ENCODE measurements around the gene AOC1.

AOC1 gene

GRCh38 chr7:150851492-150852370, 586 bp upstream of the AOC1 start:
- Histone ChIP-seq H3K9me3 (ENCODE audit: control insufficient read depth, low read length) (no peaks in the 10 kb centered on the region), H3K36me3 (ENCODE audit: control insufficient read depth, insufficient read depth, low read length, severe bottlenecking) (no peaks in the 10 kb centered on the region), H3K9ac (ENCODE audit: low read length) (no peak overlapping the region), H3K4me3 (ENCODE audit: low read length) (no peak overlapping the region), H3K27me3 (replicated peaks; ENCODE audit: control insufficient read depth, insufficient read depth, low read length) (peaks cover 29% of the 10 kb centered on the region), H3K4me1 (ENCODE audit: control insufficient read depth, insufficient read depth, low read length) (no peaks in the 10 kb centered on the region)
- DNase-seq (ENCODE audit: low read depth), result no peak

- no peaks in the 10 kb centered on the region for H3K36me3 ChIP-seq (ENCODE audit: control insufficient read depth, insufficient read depth, low read length, severe bottlenecking)
- peaks cover 34% of the 10 kb centered on the region for H3K27me3 ChIP-seq (replicated peaks; ENCODE audit: control insufficient read depth, insufficient read depth, low read length)
- DNase-seq (ENCODE audit: low read depth), result no peak
- H3K9me3 ChIP-seq (ENCODE audit: control insufficient read depth, low read length), result no peaks in the 10 kb centered on the region
- H3K9ac ChIP-seq (ENCODE audit: low read length), result no peak overlapping the region
- no peaks in the 10 kb centered on the region for H3K4me1 ChIP-seq (ENCODE audit: control insufficient read depth, insufficient read depth, low read length)
- H3K4me3 ChIP-seq (ENCODE audit: low read length), result no peak overlapping the region
Measured at GRCh38 chr7:150854066-150855000, 2.0 kb downstream of the AOC1 start.

- DNase-seq (ENCODE audit: low read depth), result no peak
- Histone ChIP-seq H3K4me1 (ENCODE audit: control insufficient read depth, insufficient read depth, low read length) (no peaks in the 10 kb centered on the region), H3K9me3 (ENCODE audit: control insufficient read depth, low read length) (no peaks in the 10 kb centered on the region), H3K4me3 (ENCODE audit: low read length) (no peak overlapping the region), H3K27me3 (replicated peaks; ENCODE audit: control insufficient read depth, insufficient read depth, low read length) (peaks cover 34% of the 10 kb centered on the region), H3K9ac (ENCODE audit: low read length) (no peak overlapping the region), H3K36me3 (ENCODE audit: control insufficient read depth, insufficient read depth, low read length, severe bottlenecking) (no peaks in the 10 kb centered on the region)
Measured at GRCh38 chr7:150855046-150855445, 2.7 kb downstream of the AOC1 start.

GRCh38 chr7:150855476-150856302, 3.4 kb downstream of the AOC1 start:
- Histone ChIP-seq H3K27me3 (replicated peaks; ENCODE audit: control insufficient read depth, insufficient read depth, low read length) (peaks cover 34% of the 10 kb centered on the region), H3K4me1 (ENCODE audit: control insufficient read depth, insufficient read depth, low read length) (no peaks in the 10 kb centered on the region), H3K36me3 (ENCODE audit: control insufficient read depth, insufficient read depth, low read length, severe bottlenecking) (no peaks in the 10 kb centered on the region), H3K9ac (ENCODE audit: low read length) (no peak overlapping the region), H3K9me3 (ENCODE audit: control insufficient read depth, low read length) (no peaks in the 10 kb centered on the region), H3K4me3 (ENCODE audit: low read length) (no peak overlapping the region)
- DNase-seq (ENCODE audit: low read depth), result no peak

GRCh38 chr7:150856303-150857275, 4.3 kb downstream of the AOC1 start:
- H3K27me3 ChIP-seq (replicated peaks; ENCODE audit: control insufficient read depth, insufficient read depth, low read length), result peaks cover 31% of the 10 kb centered on the region
- H3K36me3 ChIP-seq (ENCODE audit: control insufficient read depth, insufficient read depth, low read length, severe bottlenecking), result no peaks in the 10 kb centered on the region
- no peak for DNase-seq (ENCODE audit: low read depth)
- H3K4me3 ChIP-seq (ENCODE audit: low read length), result no peak overlapping the region
- H3K4me1 ChIP-seq (ENCODE audit: control insufficient read depth, insufficient read depth, low read length), result no peaks in the 10 kb centered on the region
- H3K9ac ChIP-seq (ENCODE audit: low read length), result no peak overlapping the region
- H3K9me3 ChIP-seq (ENCODE audit: control insufficient read depth, low read length), result no peaks in the 10 kb centered on the region

- Histone ChIP-seq H3K4me3 (ENCODE audit: low read length) (no peak overlapping the region), H3K9ac (ENCODE audit: low read length) (no peak overlapping the region), H3K36me3 (ENCODE audit: control insufficient read depth, insufficient read depth, low read length, severe bottlenecking) (no peaks in the 10 kb centered on the region), H3K27me3 (replicated peaks; ENCODE audit: control insufficient read depth, insufficient read depth, low read length) (peaks cover 30% of the 10 kb centered on the region), H3K4me1 (ENCODE audit: control insufficient read depth, insufficient read depth, low read length) (no peaks in the 10 kb centered on the region), H3K9me3 (ENCODE audit: control insufficient read depth, low read length) (no peaks in the 10 kb centered on the region)
- no peak for DNase-seq (ENCODE audit: low read depth)
Measured at GRCh38 chr7:150857276-150858055, 5.1 kb downstream of the AOC1 start.

- H3K9me3 ChIP-seq (ENCODE audit: control insufficient read depth, low read length), result no peaks in the 10 kb centered on the region
- no peak overlapping the region for H3K4me3 ChIP-seq (ENCODE audit: low read length)
- H3K27me3 ChIP-seq (replicated peaks; ENCODE audit: control insufficient read depth, insufficient read depth, low read length), result peaks cover 24% of the 10 kb centered on the region
- no peak for DNase-seq (ENCODE audit: low read depth)
- no peak overlapping the region for H3K9ac ChIP-seq (ENCODE audit: low read length)
- H3K36me3 ChIP-seq (ENCODE audit: control insufficient read depth, insufficient read depth, low read length, severe bottlenecking), result no peaks in the 10 kb centered on the region
- no peaks in the 10 kb centered on the region for H3K4me1 ChIP-seq (ENCODE audit: control insufficient read depth, insufficient read depth, low read length)
Measured at GRCh38 chr7:150858236-150859197, 6.2 kb downstream of the AOC1 start.

GRCh38 chr7:150860291-150860977, 8.1 kb downstream of the AOC1 start:
- DNase-seq (ENCODE audit: low read depth), result no peak
- Histone ChIP-seq H3K4me3 (ENCODE audit: low read length) (no peak overlapping the region), H3K36me3 (ENCODE audit: control insufficient read depth, insufficient read depth, low read length, severe bottlenecking) (no peaks in the 10 kb centered on the region), H3K27me3 (replicated peaks; ENCODE audit: control insufficient read depth, insufficient read depth, low read length) (peaks cover 14% of the 10 kb centered on the region), H3K9me3 (ENCODE audit: control insufficient read depth, low read length) (no peaks in the 10 kb centered on the region), H3K9ac (ENCODE audit: low read length) (no peak overlapping the region), H3K4me1 (ENCODE audit: control insufficient read depth, insufficient read depth, low read length) (no peaks in the 10 kb centered on the region)

- Histone ChIP-seq H3K36me3 (ENCODE audit: control insufficient read depth, insufficient read depth, low read length, severe bottlenecking) (no peaks in the 10 kb centered on the region), H3K4me3 (ENCODE audit: low read length) (no peak overlapping the region), H3K9me3 (ENCODE audit: control insufficient read depth, low read length) (no peaks in the 10 kb centered on the region), H3K27me3 (replicated peaks; ENCODE audit: control insufficient read depth, insufficient read depth, low read length) (peaks cover 11% of the 10 kb centered on the region), H3K9ac (ENCODE audit: low read length) (no peak overlapping the region), H3K4me1 (ENCODE audit: control insufficient read depth, insufficient read depth, low read length) (no peaks in the 10 kb centered on the region)
- DNase-seq (ENCODE audit: low read depth), result no peak
Measured at GRCh38 chr7:150860978-150861295, 8.6 kb downstream of the AOC1 start.
